ENCODE measurements around the gene SPP1.
"Not testable (repeated sequence)": the region's sequence is repeated elsewhere in the genome, so short reads cannot be mapped to it uniquely, and the experiment has no call there.

Gene SPP1

DNA sequence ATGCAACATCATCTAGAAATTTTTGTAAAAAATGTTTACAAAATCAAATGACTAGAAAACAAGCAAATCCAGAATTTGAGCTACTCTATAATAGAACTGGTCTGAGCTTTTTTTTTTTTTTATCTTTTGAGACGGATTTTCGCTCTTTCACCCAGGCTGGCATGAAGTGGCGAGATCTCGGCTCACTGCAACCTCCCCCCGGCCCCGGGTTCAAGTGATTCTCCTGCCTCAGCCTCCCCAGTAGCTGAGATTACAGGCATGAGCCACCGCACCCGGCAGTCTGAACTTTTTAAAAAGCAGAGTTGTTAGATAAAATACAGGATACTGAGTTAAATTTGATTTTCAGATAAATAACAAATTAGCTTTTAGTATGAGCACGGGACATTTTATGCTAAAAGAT lies 11.0 kb downstream of the SPP1 start:
- no peaks in the 10 kb centered on the region for H3K36me3 ChIP-seq (ENCODE audit: control insufficient read depth, insufficient read depth, low read length)
- H3K27me3 ChIP-seq (replicated peaks; ENCODE audit: control insufficient read depth, insufficient read depth, low read length), result no peaks in the 10 kb centered on the region
- no peak for TF ChIP-seq CTCF (IDR thresholded peaks at IDR 0.05; ENCODE audit: insufficient read depth, low read length, poor library complexity, severe bottlenecking)
- H3K4me3 ChIP-seq (replicated peaks; ENCODE audit: low read depth, low read length), result no peak overlapping the region
- no peak for DNase-seq (ENCODE audit: extremely low read depth, insufficient read length)

DNA sequence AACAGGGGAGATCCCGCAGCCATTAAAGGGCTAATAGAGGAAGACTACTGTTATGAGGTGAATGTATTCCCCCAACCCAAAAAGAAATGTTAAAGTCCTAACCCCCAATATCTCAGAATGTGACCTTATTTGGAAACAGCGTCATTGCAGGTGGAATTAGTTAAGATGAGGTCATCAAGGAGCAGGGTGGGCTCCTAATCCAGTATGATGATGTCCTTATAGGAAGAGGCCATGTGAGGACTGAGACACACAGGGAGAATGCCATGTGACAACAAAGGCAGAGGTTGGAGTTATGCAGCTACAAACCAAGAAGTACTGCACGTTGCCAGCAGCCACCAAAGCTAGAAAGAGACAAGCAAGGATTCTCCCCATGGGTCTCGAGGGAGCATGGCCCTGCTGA lies 14.3 kb downstream of the SPP1 start:
- no peak overlapping the region for H3K4me3 ChIP-seq (replicated peaks; ENCODE audit: low read depth, low read length)
- H3K36me3 ChIP-seq (ENCODE audit: control insufficient read depth, insufficient read depth, low read length), result no peaks in the 10 kb centered on the region
- H3K27me3 ChIP-seq (replicated peaks; ENCODE audit: control insufficient read depth, insufficient read depth, low read length), result no peaks in the 10 kb centered on the region
- no peak for DNase-seq (ENCODE audit: extremely low read depth, insufficient read length)
- no peak for TF ChIP-seq CTCF (IDR thresholded peaks at IDR 0.05; ENCODE audit: insufficient read depth, low read length, poor library complexity, severe bottlenecking)

DNA sequence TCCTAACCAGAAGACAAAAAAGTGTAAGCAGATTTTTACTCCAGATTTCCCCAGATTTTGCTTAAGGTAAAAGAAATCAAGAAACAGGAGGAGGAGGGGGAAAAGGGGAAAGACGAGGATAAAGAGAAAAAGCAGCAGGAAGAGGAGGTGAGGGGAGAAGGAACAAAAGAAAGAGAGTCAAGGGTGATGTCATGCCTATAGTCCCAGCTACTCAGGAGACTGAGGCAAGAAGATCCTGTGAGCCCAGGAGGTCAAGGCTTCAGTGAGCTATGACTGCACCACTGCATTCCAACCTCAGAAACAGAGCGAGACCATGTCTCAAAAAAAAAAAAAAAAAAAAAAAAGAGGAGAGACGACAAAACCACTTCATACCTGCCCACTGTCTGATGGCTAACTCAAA lies 19.9 kb downstream of the SPP1 start:
- DNase-seq (ENCODE audit: extremely low read depth, insufficient read length), result no peak
- Histone ChIP-seq H3K4me3 (replicated peaks; ENCODE audit: low read depth, low read length) (no peak overlapping the region), H3K36me3 (ENCODE audit: control insufficient read depth, insufficient read depth, low read length) (no peaks in the 10 kb centered on the region), H3K27me3 (replicated peaks; ENCODE audit: control insufficient read depth, insufficient read depth, low read length) (no peaks in the 10 kb centered on the region)
- TF ChIP-seq CTCF (IDR thresholded peaks at IDR 0.05; ENCODE audit: insufficient read depth, low read length, poor library complexity, severe bottlenecking), result no peak

- not testable (repeated sequence) for H3K4me3 ChIP-seq (replicated peaks; ENCODE audit: low read depth, low read length); DNase-seq (ENCODE audit: extremely low read depth, insufficient read length); H3K36me3 ChIP-seq (ENCODE audit: control insufficient read depth, insufficient read depth, low read length); H3K27me3 ChIP-seq (replicated peaks; ENCODE audit: control insufficient read depth, insufficient read depth, low read length)
Measured at GRCh38 chr4:87999191-87999691, 23.7 kb downstream of the SPP1 start.

GRCh38 chr4:88001871-88002270 lies 26.4 kb downstream of the SPP1 start:
- no peaks in the 10 kb centered on the region for H3K36me3 ChIP-seq (ENCODE audit: control insufficient read depth, insufficient read depth, low read length)
- DNase-seq (ENCODE audit: extremely low read depth, insufficient read length), result no peak
- H3K27me3 ChIP-seq (replicated peaks; ENCODE audit: control insufficient read depth, insufficient read depth, low read length), result no peaks in the 10 kb centered on the region
- no peak overlapping the region for H3K4me3 ChIP-seq (replicated peaks; ENCODE audit: low read depth, low read length)
- TF ChIP-seq CTCF (IDR thresholded peaks at IDR 0.05; ENCODE audit: insufficient read depth, low read length, poor library complexity, severe bottlenecking), result no peak

DNA sequence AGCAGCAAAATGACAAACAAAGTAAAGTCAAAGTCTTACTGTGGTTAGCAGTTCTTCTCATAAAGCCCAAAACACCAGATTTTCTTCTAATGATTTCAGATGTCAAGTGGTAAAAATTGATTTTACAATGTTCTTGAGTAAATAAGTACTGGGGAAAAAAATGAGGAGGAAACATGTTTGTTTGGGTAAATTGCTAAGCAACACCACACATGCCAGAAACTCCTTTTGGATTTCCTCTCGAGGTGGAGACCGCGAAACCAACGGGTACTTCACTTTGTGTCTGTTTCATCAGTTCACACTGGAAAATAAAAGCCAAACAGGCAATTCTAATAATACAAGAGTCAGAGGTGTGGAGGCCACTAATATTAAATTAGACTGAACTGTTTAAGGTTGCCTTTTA lies 27.3 kb downstream of the SPP1 start:
- no peak for DNase-seq (ENCODE audit: extremely low read depth, insufficient read length)
- no peak overlapping the region for H3K4me3 ChIP-seq (replicated peaks; ENCODE audit: low read depth, low read length)
- no peaks in the 10 kb centered on the region for H3K27me3 ChIP-seq (replicated peaks; ENCODE audit: control insufficient read depth, insufficient read depth, low read length)
- no peaks in the 10 kb centered on the region for H3K36me3 ChIP-seq (ENCODE audit: control insufficient read depth, insufficient read depth, low read length)
- TF ChIP-seq CTCF (IDR thresholded peaks at IDR 0.05; ENCODE audit: insufficient read depth, low read length, poor library complexity, severe bottlenecking), result no peak
